Effector memory CD4-positive, alpha-beta T cell (primary cell): ENCODE measurements around the gene SLC29A2.
A peak's percentile ranks its signal among the peaks of the same experiment; 100 is the strongest.

Source experiments
- DNase-seq, 3 donors: peaks; one replicate each; pipeline ENCODE4 v3.0.0-alpha.2; 2020
- H3K27ac ChIP-seq: 2 replicates; pipeline ENCODE4 v1.7.0; 2013; ENCODE audit warnings: mild to moderate bottlenecking, low read length, moderate library complexity; ENCODE audit not compliant: insufficient read depth, poor library complexity, severe bottlenecking
- H3K27me3 ChIP-seq: replicated peaks from 2 replicates; pipeline ENCODE4 v1.7.0; 2013; ENCODE audit warnings: mild to moderate bottlenecking, low read length; ENCODE audit not compliant: insufficient read depth, control insufficient read depth, poor library complexity, severe bottlenecking
- H3K36me3 ChIP-seq: 2 replicates; pipeline ENCODE4 v1.7.0; 2013; ENCODE audit warnings: mild to moderate bottlenecking, low read length, moderate library complexity; ENCODE audit not compliant: control insufficient read depth, insufficient read depth
- H3K4me1 ChIP-seq: 2 replicates; pipeline ENCODE4 v1.7.0; 2013; ENCODE audit warnings: low read length, mild to moderate bottlenecking; ENCODE audit not compliant: control insufficient read depth, insufficient read depth, poor library complexity, severe bottlenecking
- H3K4me3 ChIP-seq: 2 replicates; pipeline ENCODE4 v1.7.0; 2013; ENCODE audit warnings: low read length, low read depth, mild to moderate bottlenecking; ENCODE audit not compliant: insufficient read depth, poor library complexity, severe bottlenecking
- H3K9me3 ChIP-seq: 2 replicates; pipeline ENCODE4 v1.7.0; 2013; ENCODE audit warnings: mild to moderate bottlenecking, low read length, moderate library complexity; ENCODE audit not compliant: control insufficient read depth

SLC29A2 gene

GRCh38 chr11:66339162-66339675 lies 32.3 kb downstream of the SLC29A2 start:
- Histone ChIP-seq H3K9me3 (no peaks in the 10 kb centered on the region), H3K27me3 (no peaks in the 10 kb centered on the region), H3K27ac (no peak overlapping the region), H3K36me3 (peaks cover 41% of the 10 kb centered on the region), H3K4me1 (peaks cover 22% of the 10 kb centered on the region), H3K4me3 (no peak overlapping the region)
- DNase-seq = no peak

DNA sequence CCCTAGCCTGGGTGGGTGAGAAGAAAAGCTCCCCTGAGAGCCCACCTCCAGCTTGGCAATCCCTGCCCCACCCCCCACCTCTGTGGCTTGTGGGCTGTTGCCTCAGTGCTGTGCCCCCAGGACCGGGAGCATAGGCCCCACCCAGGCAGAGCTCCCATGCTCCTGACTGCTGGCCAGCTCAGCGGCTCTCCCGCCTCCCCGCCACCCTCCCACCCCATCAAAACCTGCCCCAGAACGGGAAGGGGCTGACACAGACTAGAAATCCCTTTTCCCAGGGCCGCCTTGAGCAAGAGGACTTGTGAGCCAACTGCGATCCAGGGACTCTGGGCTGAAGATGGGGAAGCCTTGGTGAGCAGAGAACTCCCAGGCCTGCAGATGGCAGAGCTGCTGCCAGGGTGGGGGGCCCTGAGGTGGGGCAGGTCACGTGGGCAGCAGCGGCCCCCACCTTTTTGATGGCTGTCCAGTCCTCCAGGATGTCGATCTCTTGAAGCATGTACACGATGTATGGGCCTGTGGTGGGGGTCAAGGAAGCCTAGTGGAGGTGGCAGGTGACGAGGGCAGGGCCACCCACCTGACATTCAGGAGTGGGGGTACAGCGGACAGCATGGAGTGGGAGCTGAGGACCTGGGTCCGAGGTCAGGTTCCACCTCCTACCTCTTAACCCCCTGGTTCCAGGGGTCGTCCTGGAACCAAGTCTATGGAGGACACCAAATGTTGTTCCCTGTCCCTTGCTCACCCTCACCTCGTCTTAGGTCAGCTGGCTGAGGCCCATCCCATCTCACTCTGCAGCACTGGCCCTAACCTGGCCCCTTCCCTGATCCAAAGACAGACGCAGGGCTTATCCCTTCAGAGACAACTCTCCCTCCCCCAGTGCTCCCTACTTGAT lies 33.0 kb downstream of the SLC29A2 start:
- Histone ChIP-seq H3K4me1 (peaks cover 17% of the 10 kb centered on the region), H3K4me3 (no peak overlapping the region), H3K9me3 (no peaks in the 10 kb centered on the region), H3K36me3 (peaks cover 41% of the 10 kb centered on the region), H3K27me3 (no peaks in the 10 kb centered on the region), H3K27ac (no peak overlapping the region)
- DNase-seq = no peak

DNA sequence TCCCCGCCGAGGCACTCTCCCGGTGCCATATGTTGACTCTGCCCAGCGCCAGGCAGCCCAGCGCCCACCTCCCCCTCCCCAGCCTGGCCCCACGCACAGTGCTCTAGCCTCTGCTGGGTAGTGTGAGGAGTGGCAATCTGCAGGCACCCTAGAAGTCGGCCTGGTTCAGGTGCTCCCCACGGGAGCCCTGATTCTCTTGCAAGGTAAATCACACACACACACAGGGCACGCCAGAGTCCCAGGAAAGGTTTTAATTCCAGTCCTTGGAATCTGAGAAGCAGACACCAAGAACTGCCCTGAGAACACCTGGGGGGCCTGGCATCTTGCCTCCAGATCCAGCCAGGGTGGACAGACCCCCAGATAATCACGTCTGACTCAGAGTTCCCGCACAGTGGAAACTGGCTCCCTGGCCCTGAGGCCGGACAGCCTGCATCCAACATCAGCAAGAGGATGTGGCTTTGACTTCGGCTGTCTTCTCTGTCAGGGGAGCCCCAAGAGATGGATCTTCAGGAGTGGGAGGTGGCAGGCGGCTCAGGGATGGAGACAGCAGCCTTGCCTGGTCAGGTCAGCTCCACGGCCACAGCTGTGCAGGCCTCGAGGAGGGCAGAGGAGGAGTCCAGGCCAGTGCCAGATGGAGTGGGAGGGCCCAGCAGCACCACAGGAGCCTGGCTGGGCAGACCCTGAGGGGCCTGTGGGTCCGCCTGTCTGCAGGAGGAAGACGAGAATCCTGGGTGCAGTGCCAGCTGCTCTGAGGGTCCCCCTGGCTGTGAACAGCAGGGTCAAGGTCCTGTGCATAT lies 34.3 kb downstream of the SLC29A2 start:
- DNase-seq = no peak
- no peak overlapping the region for H3K4me3 ChIP-seq
- H3K4me1 ChIP-seq = peaks cover 17% of the 10 kb centered on the region
- peaks cover 41% of the 10 kb centered on the region for H3K36me3 ChIP-seq
- H3K27ac ChIP-seq = peak overlapping the region; percentile 17
- no peaks in the 10 kb centered on the region for H3K27me3 ChIP-seq
- no peaks in the 10 kb centered on the region for H3K9me3 ChIP-seq

GRCh38 chr11:66336234-66337102 lies 35.1 kb downstream of the SLC29A2 start, which contains the start of gene RIN1:
RIN1 (minus strand) TSS chr11:66336434; CDS start chr11:66336402, 32 bp downstream.
- peaks cover 17% of the 10 kb centered on the region for H3K4me1 ChIP-seq
- peak in 2 of 3 donors; percentile 29 for DNase-seq
- no peaks in the 10 kb centered on the region for H3K9me3 ChIP-seq
- peak within 1 kb of the TSS; percentile 62 for H3K4me3 ChIP-seq
- H3K27me3 ChIP-seq = no peaks in the 10 kb centered on the region
- peak within 1 kb of the TSS; percentile 53 for H3K27ac ChIP-seq
- H3K36me3 ChIP-seq = peaks cover 34% of the 10 kb centered on the region

DNA sequence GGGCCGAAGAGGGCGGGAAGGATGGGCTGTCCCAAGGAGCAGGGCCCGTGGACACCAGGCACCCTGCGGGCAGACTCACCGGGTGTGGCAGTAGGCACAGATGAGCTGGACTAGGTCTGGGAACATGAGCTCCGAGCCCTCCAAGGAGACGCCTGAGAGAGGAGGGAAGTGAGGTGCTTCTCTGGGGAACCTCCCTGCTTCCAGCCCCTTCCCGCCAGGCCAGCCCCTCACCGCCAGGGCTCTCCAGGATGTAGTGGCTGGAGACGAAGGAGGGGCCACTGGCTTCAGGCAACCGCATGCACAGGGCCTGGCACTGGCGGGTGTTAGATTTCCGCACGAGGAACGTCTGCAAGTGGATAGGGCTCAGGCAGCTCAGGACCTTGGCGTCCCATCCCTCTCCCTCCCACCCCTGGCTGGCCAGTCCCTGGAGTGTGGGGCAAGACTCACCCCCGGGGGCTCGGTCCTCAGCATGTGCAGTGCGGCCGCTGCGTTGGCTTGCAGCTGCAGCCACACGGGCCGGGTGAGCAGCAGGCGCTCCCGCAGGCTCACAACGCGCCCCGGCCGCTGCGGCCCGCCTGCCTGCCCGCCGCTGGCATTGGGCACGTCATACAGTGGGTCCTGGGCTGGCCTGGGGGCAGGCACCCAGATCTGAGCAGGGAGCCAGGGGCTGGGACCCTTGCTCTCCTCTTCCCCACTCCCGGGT lies 35.9 kb downstream of the SLC29A2 start:
- H3K4me1 ChIP-seq = peaks cover 17% of the 10 kb centered on the region
- no peak for DNase-seq
- H3K4me3 ChIP-seq = peak overlapping the region; percentile 62

DNA sequence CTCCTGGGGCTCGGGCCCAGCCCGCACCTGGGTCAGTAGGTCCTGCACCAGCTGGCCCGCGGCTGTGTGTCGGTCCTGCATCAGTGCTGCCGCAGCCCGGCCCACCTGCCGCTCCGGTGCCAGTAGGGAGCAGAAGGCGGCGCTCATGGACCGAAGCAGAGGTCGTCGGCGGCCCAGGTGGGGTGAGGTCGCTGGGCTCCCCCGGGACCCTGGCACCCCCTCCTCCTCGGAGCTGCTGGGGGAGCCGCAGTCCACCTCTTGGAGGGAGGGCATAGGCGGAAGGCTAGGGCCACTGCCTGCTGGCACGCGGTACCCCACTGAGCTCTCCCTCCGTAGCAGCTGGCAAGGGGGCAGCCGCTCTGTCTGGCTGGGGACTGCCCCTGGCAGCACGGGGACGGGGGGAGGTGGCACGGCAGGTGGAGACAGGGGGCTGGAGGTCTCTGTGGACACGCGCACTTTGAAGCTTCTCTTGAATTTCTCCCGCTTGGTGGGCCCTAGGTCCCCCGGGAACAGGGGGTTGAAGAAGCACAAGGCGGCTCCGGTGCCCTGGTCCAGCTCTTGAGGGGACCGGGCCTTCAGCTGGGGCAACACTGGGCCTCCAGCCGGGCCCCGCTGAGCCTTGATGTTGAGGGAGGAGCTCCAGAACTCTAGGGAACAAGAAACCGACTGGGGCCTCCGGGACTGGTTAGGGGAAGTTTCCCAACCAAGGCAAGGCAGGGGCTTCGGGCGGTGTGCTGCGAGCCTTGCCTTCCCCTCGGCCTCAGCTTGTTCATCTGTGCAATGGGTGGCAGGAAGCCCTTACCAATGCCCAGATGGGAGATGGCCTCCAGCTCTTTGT lies 36.7 kb downstream of the SLC29A2 start:
- Histone ChIP-seq H3K4me1 (peaks cover 17% of the 10 kb centered on the region), H3K36me3 (peaks cover 18% of the 10 kb centered on the region), H3K27me3 (no peaks in the 10 kb centered on the region), H3K27ac (no peak overlapping the region), H3K4me3 (no peak overlapping the region), H3K9me3 (no peaks in the 10 kb centered on the region)
- DNase-seq = no peak

More for the DNA sequence above, 35.9 kb downstream of the SLC29A2 start:
- no peaks in the 10 kb centered on the region for H3K9me3 ChIP-seq
- peak overlapping the region; percentile 53 for H3K27ac ChIP-seq
- no peaks in the 10 kb centered on the region for H3K27me3 ChIP-seq
- peaks cover 26% of the 10 kb centered on the region for H3K36me3 ChIP-seq

DNA sequence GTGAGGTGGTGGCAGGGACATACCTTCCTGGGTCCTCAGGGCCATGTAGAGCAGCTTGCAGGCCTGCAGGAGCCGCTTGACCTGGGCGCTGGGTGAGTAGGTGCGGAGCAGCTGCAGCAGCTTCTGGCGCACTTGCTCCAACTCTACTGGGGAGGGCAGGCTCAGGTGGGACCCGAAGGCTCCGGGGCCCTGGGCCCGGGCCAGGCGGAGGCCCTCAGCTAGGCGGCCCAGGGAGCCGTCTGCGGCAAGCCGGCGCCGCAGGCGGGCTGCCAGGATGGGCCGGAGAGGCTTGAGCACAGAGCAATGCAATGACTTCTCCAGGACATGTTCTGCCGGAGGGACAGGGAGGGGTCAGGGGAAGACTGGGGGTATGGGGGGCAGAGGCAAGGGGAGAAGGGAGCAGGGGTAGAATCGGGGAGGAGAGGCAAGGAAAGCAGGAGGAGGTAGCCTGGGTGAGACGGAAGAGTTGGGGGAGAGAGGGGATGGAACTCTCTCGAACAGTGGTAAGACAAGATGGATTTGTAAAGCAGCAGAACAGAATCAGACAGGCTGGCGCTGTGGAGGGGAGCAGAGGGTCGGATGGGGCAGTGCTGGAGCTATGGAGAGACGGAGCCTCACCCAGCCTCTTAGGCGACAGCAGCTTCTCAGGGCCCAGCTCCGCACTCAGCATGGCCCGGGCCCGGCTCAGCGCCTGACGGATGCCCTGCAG lies 37.5 kb downstream of the SLC29A2 start:
- Histone ChIP-seq H3K9me3 (no peaks in the 10 kb centered on the region), H3K4me3 (no peak overlapping the region), H3K36me3 (peaks cover 10% of the 10 kb centered on the region), H3K4me1 (peaks cover 17% of the 10 kb centered on the region), H3K27me3 (no peaks in the 10 kb centered on the region), H3K27ac (no peak overlapping the region)
- DNase-seq = no peak

GRCh38 chr11:66333220-66333877 lies 38.2 kb downstream of the SLC29A2 start:
- H3K27me3 ChIP-seq = no peaks in the 10 kb centered on the region
- no peaks in the 10 kb centered on the region for H3K9me3 ChIP-seq
- DNase-seq = no peak
- H3K27ac ChIP-seq = no peak overlapping the region
- no peak overlapping the region for H3K4me3 ChIP-seq
- H3K4me1 ChIP-seq = peaks cover 22% of the 10 kb centered on the region
- H3K36me3 ChIP-seq = peaks cover 4% of the 10 kb centered on the region
